HG02981 (cell line): Measurements from ENCODE around the gene ORMDL2.
"Not testable (repeated sequence)": the region's sequence is repeated elsewhere in the genome, so short reads cannot be mapped to it uniquely, and the experiment has no call there.

Experiments
- ATAC-seq: cut with Tn5 transposase; IDR thresholded peaks from one replicate; pipeline ENCODE4 v1.9.1; 2021; ENCODE audit warnings: mild to moderate bottlenecking, moderate library complexity; ENCODE audit not compliant: unreplicated experiment

The ORMDL2 gene

DNA sequence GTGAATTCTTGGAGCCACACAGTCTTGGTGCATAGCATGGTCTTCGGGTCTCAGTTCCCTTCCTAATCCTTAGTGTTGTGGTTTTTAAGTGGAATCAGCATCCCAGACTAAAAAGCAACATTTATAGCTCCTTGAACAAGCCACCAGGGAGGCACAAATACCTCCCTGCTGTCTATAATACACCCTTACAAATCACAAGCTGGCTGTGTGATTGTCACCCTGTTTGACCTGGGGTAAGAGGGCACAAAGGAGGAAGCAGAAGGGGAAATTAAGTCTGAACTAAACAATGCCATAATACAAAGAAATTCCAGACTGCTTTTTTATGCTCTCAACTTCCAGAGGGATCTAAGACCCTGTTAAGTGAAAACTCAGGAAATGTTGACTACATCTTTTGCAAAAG lies 32.6 kb downstream of the ORMDL2 start:
- no peak for ATAC-seq

- no peak for ATAC-seq
Measured at GRCh38 chr12:55850893-55851292, 33.1 kb downstream of the ORMDL2 start.

GRCh38 chr12:55852740-55853139 lies 34.9 kb downstream of the ORMDL2 start:
- ATAC-seq, result no peak

- ATAC-seq, result no peak
Measured at GRCh38 chr12:55861396-55861795, 43.6 kb downstream of the ORMDL2 start.

GRCh38 chr12:55861871-55862270 lies 44.0 kb downstream of the ORMDL2 start:
- ATAC-seq, result no peak

- no peak for ATAC-seq
Measured at GRCh38 chr12:55862286-55862685, 44.4 kb downstream of the ORMDL2 start.

GRCh38 chr12:55862931-55863330 lies 45.1 kb downstream of the ORMDL2 start:
- ATAC-seq, result not testable (repeated sequence)

DNA sequence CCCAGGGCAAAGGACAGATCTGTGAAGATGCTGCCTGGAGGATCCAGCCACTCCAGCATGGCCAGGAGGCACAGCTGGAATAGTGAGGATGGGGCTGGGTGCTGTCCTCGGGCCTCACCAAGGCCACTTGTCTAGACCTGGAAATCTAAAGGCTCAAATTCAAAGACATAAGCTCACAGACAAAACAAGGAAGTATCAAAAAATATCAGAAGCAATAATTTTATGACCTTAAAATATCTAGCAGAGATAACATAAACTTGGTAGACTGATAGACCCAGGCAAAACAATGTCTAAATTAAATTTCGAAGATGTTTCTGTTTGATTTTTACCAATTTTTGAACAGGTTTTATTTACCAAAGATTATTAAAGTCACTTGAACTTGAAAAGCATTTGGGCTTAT lies 47.5 kb downstream of the ORMDL2 start:
- ATAC-seq, result no peak

GRCh38 chr12:55866454-55867004 lies 48.7 kb downstream of the ORMDL2 start:
- not testable (repeated sequence) for ATAC-seq
